Measurements from ENCODE around the gene EHD3.

DNA sequence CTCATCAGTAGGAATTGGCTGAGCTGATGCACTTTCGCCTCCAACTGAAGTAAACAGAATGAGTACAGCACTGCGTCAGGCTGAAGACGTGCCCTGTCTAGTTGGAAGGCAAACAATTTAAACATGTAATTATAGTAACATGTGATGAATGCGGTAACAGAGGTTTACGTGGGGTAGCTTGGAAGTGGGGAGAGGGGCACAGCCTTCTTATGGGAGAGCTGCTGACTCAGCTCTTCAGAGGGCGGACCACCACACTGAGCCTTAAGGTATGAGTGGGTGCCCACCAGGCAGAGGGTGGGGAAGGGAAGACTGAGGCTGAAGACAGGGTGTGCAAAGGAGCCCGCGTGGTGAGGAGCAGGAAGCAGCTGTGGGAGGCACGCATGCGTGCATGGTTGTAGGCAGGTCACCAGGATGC, 6.2 kb upstream of the EHD3 start:
- TF ChIP-seq, protein P1, sequence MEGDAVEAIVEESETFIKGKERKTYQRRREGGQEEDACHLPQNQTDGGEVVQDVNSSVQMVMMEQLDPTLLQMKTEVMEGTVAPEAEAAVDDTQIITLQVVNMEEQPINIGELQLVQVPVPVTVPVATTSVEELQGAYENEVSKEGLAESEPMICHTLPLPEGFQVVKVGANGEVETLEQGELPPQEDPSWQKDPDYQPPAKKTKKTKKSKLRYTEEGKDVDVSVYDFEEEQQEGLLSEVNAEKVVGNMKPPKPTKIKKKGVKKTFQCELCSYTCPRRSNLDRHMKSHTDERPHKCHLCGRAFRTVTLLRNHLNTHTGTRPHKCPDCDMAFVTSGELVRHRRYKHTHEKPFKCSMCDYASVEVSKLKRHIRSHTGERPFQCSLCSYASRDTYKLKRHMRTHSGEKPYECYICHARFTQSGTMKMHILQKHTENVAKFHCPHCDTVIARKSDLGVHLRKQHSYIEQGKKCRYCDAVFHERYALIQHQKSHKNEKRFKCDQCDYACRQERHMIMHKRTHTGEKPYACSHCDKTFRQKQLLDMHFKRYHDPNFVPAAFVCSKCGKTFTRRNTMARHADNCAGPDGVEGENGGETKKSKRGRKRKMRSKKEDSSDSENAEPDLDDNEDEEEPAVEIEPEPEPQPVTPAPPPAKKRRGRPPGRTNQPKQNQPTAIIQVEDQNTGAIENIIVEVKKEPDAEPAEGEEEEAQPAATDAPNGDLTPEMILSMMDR (conservative IDR thresholded peaks at IDR 0.05; ENCODE audit: low read length) = no peak
- TF ChIP-seq EZH2phosphoT487 (IDR thresholded peaks at IDR 0.05; ENCODE audit: borderline replicate concordance) = no peak

Data from Loucy (cell line).